Thyroid gland (tissue), 4 donors: Measurements from ENCODE around the gene CACNA1B. TPM values are rescaled to one million over a fixed set of nuclear protein-coding genes. Genes with fewer than 3 reads are reported as not detected.

Experiments used
- DNase-seq, 2 donors: peaks; one replicate each; pipeline ENCODE4 v3.0.0-alpha.2; 2019
- H3K27ac ChIP-seq, 3 donors: fragments of 200-600 bp; sonication (generic); 1 replicate in 2 of 3; 2 replicates in 1 of 3; pipeline ENCODE4 v1.5.1; 2016 to 2019; ENCODE audit warnings: mild to moderate bottlenecking in 1 of 3, moderate library complexity in 1 of 3
- H3K27me3 ChIP-seq: fragments of 200-600 bp; sonication (generic); one replicate; pipeline ENCODE4 v1.5.1; 2019
- H3K36me3 ChIP-seq, 2 donors: fragments of 200-600 bp; sonication (generic); one replicate each; pipeline ENCODE4 v1.5.1; 2016 to 2019
- H3K4me1 ChIP-seq, 2 donors: fragments of 200-600 bp; sonication (generic); one replicate each; pipeline ENCODE4 v1.5.1; 2017 to 2019
- H3K4me3 ChIP-seq, 3 donors: fragments of 200-600 bp; sonication (generic); replicated peaks in 1 of 3; 1 replicate in 2 of 3; 2 replicates in 1 of 3; pipeline ENCODE4 v1.5.1; 2016; ENCODE audit warnings: mild to moderate bottlenecking in 1 of 3
- H3K9me3 ChIP-seq: fragments of 200-600 bp; sonication (generic); one replicate; pipeline ENCODE4 v1.5.1; 2017
- CTCF ChIP-seq, 6 experiments: fragments of 200-600 bp in 3 of 6; fragments of 450-650 bp in 3 of 6; sonication (generic) in 3 of 6; IDR thresholded peaks; one replicate each; pipeline ENCODE4 v1.5.1; 2016 to 2019; ENCODE audit warnings: antibody characterized with exemption in 6 of 6, mild to moderate bottlenecking in 2 of 6, inconsistent platforms in 1 of 6, moderate library complexity in 1 of 6
- POLR2A ChIP-seq, 2 donors: fragments of 450-650 bp; IDR thresholded peaks; one replicate each; pipeline ENCODE4 v1.6.1; 2017; ENCODE audit warnings: antibody characterized with exemption in 2 of 2, mild to moderate bottlenecking in 2 of 2, moderate library complexity in 1 of 2
- WGBS, 2 donors: methylation state at CpG; one replicate each; pipeline ENCODE4 v1.1.5; 2017; 5-methylcytosine and 5-hydroxymethylcytosine counted together
- intact Hi-C: fragments of 100-400 bp; cut with DNase I; formaldehyde crosslinking; loops from one replicate; pipeline ENCODE4 v1.15.1; 2023
- total RNA-seq, 4 donors: library from RNA; depleted of rRNA; stranded (reverse); fragments of >200 nt; gene quantifications; one replicate each; pipeline ENCODE4 v1.2.3, GENCODE V29; 2016

CACNA1B gene
- total RNA-seq, 4 donors from 2014 or later = 0.13 to 0.68 (median 0.35) TPM

GRCh38 chr9:137832830-137833590 lies 44.6 kb upstream of the CACNA1B start:
- WGBS, 2 donors = 94 to 96% methylated on average over 34 to 40 of the region's 44 CpGs
- no peak for DNase-seq
- TF ChIP-seq POLR2A (IDR thresholded peaks at IDR 0.05) (no peak), CTCF (IDR thresholded peaks at IDR 0.05) (no peak)
- Histone ChIP-seq H3K4me3 (no peak overlapping the region), H3K27ac (no peak overlapping the region), H3K4me1 (no peaks in the 10 kb centered on the region), H3K27me3 (no peaks in the 10 kb centered on the region), H3K9me3 (no peaks in the 10 kb centered on the region), H3K36me3 (peaks cover 28 to 48% of the 10 kb centered on the region in 2 donors)
- intact Hi-C loops = no loop called here

GRCh38 chr9:137833721-137834613 lies 43.6 kb upstream of the CACNA1B start:
- Histone ChIP-seq H3K36me3 (peaks cover 28 to 48% of the 10 kb centered on the region in 2 donors), H3K9me3 (no peaks in the 10 kb centered on the region), H3K4me3 (no peak overlapping the region), H3K27me3 (no peaks in the 10 kb centered on the region), H3K4me1 (no peaks in the 10 kb centered on the region), H3K27ac (no peak overlapping the region)
- intact Hi-C loops = no loop called here
- DNase-seq = no peak
- 97 to 98% methylated on average over 48 to 57 of the region's 73 CpGs for WGBS, 2 donors
- no peak for TF ChIP-seq POLR2A (IDR thresholded peaks at IDR 0.05)

- no peak for DNase-seq
- Histone ChIP-seq H3K27me3 (no peaks in the 10 kb centered on the region), H3K4me1 (no peaks in the 10 kb centered on the region), H3K27ac (no peak overlapping the region), H3K36me3 (peaks cover 28 to 48% of the 10 kb centered on the region in 2 donors), H3K4me3 (no peak overlapping the region), H3K9me3 (no peaks in the 10 kb centered on the region)
- intact Hi-C loops = no loop called here
- WGBS, 2 donors = 96% methylated on average over 63 to 64 of the region's 66 CpGs
- no peak for TF ChIP-seq CTCF (IDR thresholded peaks at IDR 0.05)
- no peak for TF ChIP-seq POLR2A (IDR thresholded peaks at IDR 0.05)
Measured at GRCh38 chr9:137834846-137835546, 42.6 kb upstream of the CACNA1B start.

GRCh38 chr9:137836151-137836830 lies 41.3 kb upstream of the CACNA1B start:
- H3K9me3 ChIP-seq = no peaks in the 10 kb centered on the region
- DNase-seq = no peak
- H3K27ac ChIP-seq = no peak overlapping the region
- H3K36me3 ChIP-seq = peaks cover 28 to 48% of the 10 kb centered on the region in 2 donors
- H3K4me1 ChIP-seq = no peaks in the 10 kb centered on the region
- intact Hi-C loops = no loop called here
- H3K4me3 ChIP-seq = no peak overlapping the region
- H3K27me3 ChIP-seq = no peaks in the 10 kb centered on the region
- TF ChIP-seq POLR2A (IDR thresholded peaks at IDR 0.05) = no peak
- no peak for TF ChIP-seq CTCF (IDR thresholded peaks at IDR 0.05)
- WGBS, 2 donors = 92 to 93% methylated on average over 24 to 28 of the region's 28 CpGs

- Histone ChIP-seq H3K4me1 (no peaks in the 10 kb centered on the region), H3K27ac (no peak overlapping the region), H3K4me3 (no peak overlapping the region), H3K27me3 (no peaks in the 10 kb centered on the region), H3K9me3 (no peaks in the 10 kb centered on the region), H3K36me3 (peaks cover 28 to 44% of the 10 kb centered on the region in 2 donors)
- no peak for DNase-seq
- intact Hi-C loops = no loop called here
- no peak for TF ChIP-seq CTCF (IDR thresholded peaks at IDR 0.05)
- no peak for TF ChIP-seq POLR2A (IDR thresholded peaks at IDR 0.05)
- 81 to 82% methylated on average over 9 to 11 of the region's 12 CpGs for WGBS, 2 donors
Measured at GRCh38 chr9:137836831-137837241, 40.7 kb upstream of the CACNA1B start.
